Aorta (tissue), 5 donors: ENCODE data around the gene MXRA8. TPM values are rescaled to one million over a fixed set of nuclear protein-coding genes. Genes with fewer than 3 reads are reported as not detected.

Source experiments
- ATAC-seq: fragments of 200-7000 bp; cut with Tn5 transposase; one replicate; pipeline ENCODE4 v1.9.1; 2022; ENCODE audit warnings: moderate library complexity; ENCODE audit not compliant: low FRiP score
- DNase-seq, 2 donors: peaks; one replicate each; pipeline ENCODE4 v3.0.0-alpha.2; 2020
- H3K27ac ChIP-seq, 2 donors: one replicate each; pipeline ENCODE4 v1.5.1; 2013; ENCODE audit warnings: low read length in 2 of 2, mild to moderate bottlenecking in 2 of 2, moderate library complexity in 2 of 2, control low read depth in 1 of 2, inconsistent platforms in 1 of 2, low read depth in 1 of 2
- H3K27me3 ChIP-seq, 2 donors: one replicate each; pipeline ENCODE4 v1.6.1; 2013; ENCODE audit warnings: control low read depth in 1 of 2, low read length in 1 of 2, mild to moderate bottlenecking in 1 of 2, moderate library complexity in 1 of 2; ENCODE audit not compliant: insufficient read depth in 2 of 2, control insufficient read depth in 1 of 2
- H3K36me3 ChIP-seq, 2 donors: one replicate each; pipeline ENCODE4 v1.6.1; 2013; ENCODE audit warnings: control low read depth in 1 of 2, low read length in 1 of 2, mild to moderate bottlenecking in 1 of 2; ENCODE audit not compliant: insufficient read depth in 2 of 2, control insufficient read depth in 1 of 2
- H3K4me1 ChIP-seq, 2 donors: one replicate each; pipeline ENCODE4 v1.6.1; 2013; ENCODE audit warnings: low read length in 2 of 2, control low read depth in 1 of 2, mild to moderate bottlenecking in 1 of 2, moderate library complexity in 1 of 2; ENCODE audit not compliant: insufficient read depth in 2 of 2, control insufficient read depth in 1 of 2
- H3K4me3 ChIP-seq, 2 donors: one replicate each; pipeline ENCODE4 v1.5.1; 2013; ENCODE audit warnings: low read length in 2 of 2, control low read depth in 1 of 2, mild to moderate bottlenecking in 1 of 2
- H3K9me3 ChIP-seq: one replicate; pipeline ENCODE4 v1.6.1; 2013; ENCODE audit warnings: mild to moderate bottlenecking, low read length; ENCODE audit not compliant: control insufficient read depth
- WGBS, 2 donors: extraction: QIAGEN DNeasy Blood & Tissue Kit; methylation state at CpG; one replicate each; pipeline ENCODE4 v1.1.7; 2013; 5-methylcytosine and 5-hydroxymethylcytosine counted together
- intact Hi-C, 2 donors: fragments of 100-400 bp; cut with DNase I; formaldehyde crosslinking; loops; one replicate each; pipeline versions ENCODE4 v1.14.2 to v1.15.0; 2022
- polyA plus RNA-seq, 2 donors: library from polyadenylated mRNA; stranded (reverse); fragments of 200-250 nt; gene quantifications; one replicate each; pipeline ENCODE4 v1.2.3, GENCODE V29; 2013
- total RNA-seq, 2 donors: library from RNA; stranded (reverse); fragmentation: NEBNext Ultra II Directional; extraction: Animal tissue kit (Norgen Biotek cat#: 25700); gene quantifications; one replicate each; pipeline ENCODE4 v1.2.1, GENCODE V29; 2021
- donor health status: healthy with polysubstance abuse.
- donor health status: Bipolar disorder and iron deficiency.
- donor health status: DM: no; HTN: no; CAD: no.
- donor health status: DM: no; HTN: no; CAD: no.
- donor health status: DM: yes; HTN: yes; CAD: no.

MXRA8 gene
- total and polyA plus RNA-seq, 4 donors: 52.3 to 364 (median 163) TPM

DNA sequence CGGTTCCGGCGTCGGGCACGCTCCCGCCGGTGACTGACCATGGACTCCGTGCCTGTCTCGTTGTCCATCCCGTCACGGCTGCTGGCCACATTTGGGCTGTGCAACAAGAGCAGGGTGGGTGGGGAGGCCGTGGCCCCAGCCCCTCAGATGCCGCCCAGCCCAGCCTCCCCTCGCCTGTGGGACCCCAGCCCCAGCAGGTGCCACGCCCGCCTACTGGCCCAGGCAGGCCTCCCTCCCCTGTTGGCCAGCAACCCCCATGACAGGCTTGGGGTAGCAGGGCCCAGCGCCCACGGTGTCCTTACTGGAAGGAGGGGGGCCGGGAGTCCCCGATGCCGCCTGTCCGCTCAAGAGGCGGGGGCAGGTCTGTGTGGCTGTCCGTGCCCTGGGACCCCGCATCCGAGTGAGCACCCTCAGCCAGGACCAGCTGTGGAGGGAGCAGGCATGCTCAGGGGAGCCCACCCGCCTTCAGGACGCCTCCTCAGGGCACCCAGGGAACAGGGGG, 16.2 kb downstream of the MXRA8 start:
- ATAC-seq (no peak), DNase-seq (no peak)
- WGBS, 2 donors: 90 to 93% methylated on average over 28 of the region's 28 CpGs
- no peak overlapping the region for H3K4me3 ChIP-seq
- no peaks in the 10 kb centered on the region for H3K4me1 ChIP-seq
- H3K9me3 ChIP-seq: no peaks in the 10 kb centered on the region
- no peaks in the 10 kb centered on the region for H3K27me3 ChIP-seq
- peaks cover 0 to 4% of the 10 kb centered on the region in 2 donors for H3K36me3 ChIP-seq
- no peak overlapping the region for H3K27ac ChIP-seq
- intact Hi-C loops: no loop called here

- WGBS, 2 donors: 92% methylated on average over 17 of the region's 17 CpGs
- intact Hi-C loops: no loop called here
Observed at GRCh38 chr1:1341549-1342021, 16.8 kb downstream of the MXRA8 start.

GRCh38 chr1:1340791-1341548, 17.4 kb downstream of the MXRA8 start:
- DNase-seq (no peak), ATAC-seq (no peak)
- Histone ChIP-seq H3K9me3 (no peaks in the 10 kb centered on the region), H3K4me3 (no peak overlapping the region), H3K27me3 (no peaks in the 10 kb centered on the region), H3K36me3 (peaks cover 0 to 4% of the 10 kb centered on the region in 2 donors), H3K27ac (no peak overlapping the region), H3K4me1 (no peaks in the 10 kb centered on the region)
- 90 to 92% methylated on average over 36 of the region's 36 CpGs for WGBS, 2 donors
- intact Hi-C loops: no loop called here

More at GRCh38 chr1:1341549-1342021, 16.8 kb downstream of the MXRA8 start:
- H3K4me1 ChIP-seq: no peaks in the 10 kb centered on the region
- ATAC-seq (no peak), DNase-seq (no peak)
- no peak overlapping the region for H3K4me3 ChIP-seq
- peaks cover 0 to 4% of the 10 kb centered on the region in 2 donors for H3K36me3 ChIP-seq
- H3K27ac ChIP-seq: no peak overlapping the region
- no peaks in the 10 kb centered on the region for H3K27me3 ChIP-seq
- no peaks in the 10 kb centered on the region for H3K9me3 ChIP-seq

- no peak for ATAC-seq
- H3K27me3 ChIP-seq: no peaks in the 10 kb centered on the region
- no peak overlapping the region for H3K27ac ChIP-seq
- no peak for DNase-seq
- H3K4me1 ChIP-seq: no peaks in the 10 kb centered on the region
- H3K9me3 ChIP-seq: no peaks in the 10 kb centered on the region
- peaks cover 0 to 4% of the 10 kb centered on the region in 2 donors for H3K36me3 ChIP-seq
- 89 to 92% methylated on average over 21 to 23 of the region's 23 CpGs for WGBS, 2 donors
- intact Hi-C loops: no loop called here
- H3K4me3 ChIP-seq: no peak overlapping the region
Observed at GRCh38 chr1:1340185-1340584, 18.2 kb downstream of the MXRA8 start.

- 94 to 95% methylated on average over 36 of the region's 36 CpGs for WGBS, 2 donors
- H3K27me3 ChIP-seq: no peaks in the 10 kb centered on the region
- H3K9me3 ChIP-seq: no peaks in the 10 kb centered on the region
- no peak overlapping the region for H3K27ac ChIP-seq
- DNase-seq (no peak), ATAC-seq (no peak)
- intact Hi-C loops: no loop called here
- no peak overlapping the region for H3K4me3 ChIP-seq
- peaks cover 0 to 4% of the 10 kb centered on the region in 2 donors for H3K36me3 ChIP-seq
- no peaks in the 10 kb centered on the region for H3K4me1 ChIP-seq
Observed at GRCh38 chr1:1338278-1338677, 20.1 kb downstream of the MXRA8 start.

DNA sequence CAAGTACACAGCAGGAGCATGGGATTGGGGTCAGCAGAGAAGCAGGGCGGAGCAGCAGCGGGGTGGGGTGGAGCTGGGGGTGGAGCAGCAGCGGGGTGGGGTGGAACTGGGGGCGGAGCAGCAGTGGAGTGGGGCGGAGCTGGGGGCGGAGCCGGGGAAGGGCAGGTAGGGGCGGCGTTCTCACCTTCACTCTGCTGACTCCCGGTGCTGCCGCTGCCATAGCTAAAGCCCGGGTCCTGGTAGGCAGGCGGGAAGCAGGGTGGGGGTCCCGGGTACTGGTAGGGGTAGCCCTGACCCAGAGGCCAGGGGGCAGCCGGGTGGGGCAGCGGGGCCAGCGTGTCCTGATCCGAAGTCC, 20.6 kb downstream of the MXRA8 start:
- peaks cover 0 to 4% of the 10 kb centered on the region in 2 donors for H3K36me3 ChIP-seq
- ATAC-seq (no peak), DNase-seq (no peak)
- intact Hi-C loops: no loop called here
- H3K9me3 ChIP-seq: no peaks in the 10 kb centered on the region
- no peak overlapping the region for H3K4me3 ChIP-seq
- H3K27ac ChIP-seq: no peak overlapping the region
- no peaks in the 10 kb centered on the region for H3K4me1 ChIP-seq
- 78 to 82% methylated on average over 18 of the region's 18 CpGs for WGBS, 2 donors
- no peaks in the 10 kb centered on the region for H3K27me3 ChIP-seq

DNA sequence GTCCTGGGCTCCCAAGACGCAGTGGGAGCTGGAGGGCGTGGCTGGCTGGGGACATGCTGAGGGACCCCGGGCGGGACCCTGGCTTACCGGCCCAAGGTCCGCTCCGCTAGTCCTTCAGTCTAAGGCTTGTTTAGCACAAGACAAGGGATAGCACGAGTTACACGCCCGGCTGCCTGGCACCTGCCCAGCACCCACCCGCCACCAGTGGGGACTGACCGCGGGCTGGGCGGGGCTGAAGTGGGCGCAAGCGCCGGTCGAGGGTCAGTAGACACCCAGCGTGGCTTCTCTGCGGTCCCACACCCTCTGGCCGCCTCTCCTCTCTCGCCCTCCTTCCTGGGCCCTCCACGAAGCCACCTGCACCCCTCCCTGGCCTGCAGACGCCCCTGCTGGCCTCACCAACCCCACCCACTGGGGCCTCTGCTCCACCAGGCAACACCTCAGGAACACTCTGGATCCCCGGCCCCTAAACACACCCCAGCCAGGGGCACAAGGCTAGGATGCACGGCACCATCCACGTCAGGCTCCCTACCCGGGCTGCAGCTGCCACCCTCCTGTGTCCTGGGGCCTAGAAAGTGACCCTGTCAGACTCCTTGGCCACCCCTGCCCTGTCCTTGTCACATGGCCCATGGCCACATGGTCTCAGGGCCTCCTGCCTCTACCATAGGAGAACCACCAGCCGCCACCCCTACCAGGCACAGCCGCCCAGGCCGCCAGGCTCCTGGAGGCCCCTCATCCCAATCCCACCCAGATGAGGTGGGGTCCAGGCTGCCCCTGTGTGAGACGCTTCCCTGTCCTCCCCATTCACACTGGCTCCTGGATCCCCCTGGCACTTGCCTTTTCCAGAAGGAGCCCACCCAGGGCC, 21.2 kb downstream of the MXRA8 start:
- Histone ChIP-seq H3K27ac (no peak overlapping the region), H3K4me3 (no peak overlapping the region), H3K36me3 (peaks cover 0 to 4% of the 10 kb centered on the region in 2 donors), H3K9me3 (no peaks in the 10 kb centered on the region), H3K27me3 (no peaks in the 10 kb centered on the region), H3K4me1 (no peaks in the 10 kb centered on the region)
- intact Hi-C loops: no loop called here
- ATAC-seq (no peak), DNase-seq (no peak)
- 94 to 97% methylated on average over 32 of the region's 32 CpGs for WGBS, 2 donors

DNA sequence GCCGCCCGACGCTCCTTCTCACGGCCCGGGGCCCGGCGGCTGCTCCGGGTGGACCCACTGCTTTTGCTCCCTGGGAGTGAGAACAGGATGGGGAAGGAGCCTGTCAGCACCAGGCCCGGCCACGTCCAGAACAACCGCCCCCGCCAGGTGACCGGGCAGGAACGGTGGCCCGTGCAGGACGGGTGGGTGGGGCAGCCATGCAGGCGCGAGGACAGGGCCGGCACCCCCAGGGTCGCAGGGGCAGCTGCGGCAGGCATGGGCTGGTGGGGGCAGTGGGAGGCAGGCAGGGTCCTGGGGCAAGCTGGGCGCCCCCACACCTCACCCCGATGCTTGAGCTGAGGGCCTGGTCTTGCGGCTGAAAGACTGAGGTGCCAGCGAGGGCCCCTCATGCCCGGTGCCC, 21.9 kb downstream of the MXRA8 start:
- Histone ChIP-seq H3K4me3 (no peak overlapping the region), H3K36me3 (no peaks in the 10 kb centered on the region), H3K27me3 (no peaks in the 10 kb centered on the region), H3K27ac (no peak overlapping the region), H3K4me1 (no peaks in the 10 kb centered on the region), H3K9me3 (no peaks in the 10 kb centered on the region)
- DNase-seq (no peak), ATAC-seq (no peak)
- intact Hi-C loops: no loop called here
- 91% methylated on average over 25 to 26 of the region's 26 CpGs for WGBS, 2 donors
